Cardiac septum (tissue), 1 donor: ENCODE measurements around the gene TUB. TPM values are rescaled to one million over a fixed set of nuclear protein-coding genes. Genes with fewer than 3 reads are reported as not detected.

Experiments
- DNase-seq: peaks from one replicate; pipeline ENCODE4 v3.0.0-alpha.2; 2020; ENCODE audit warnings: low spot score
- intact Hi-C: fragments of 100-400 bp; cut with DNase I; formaldehyde crosslinking; loops from one replicate; pipeline ENCODE4 v1.14.0; 2022
- total RNA-seq: library from RNA; stranded (reverse); fragmentation: NEBNext Ultra II Directional; extraction: Animal tissue kit (Norgen Biotek cat#: 25700); gene quantifications from one replicate; pipeline ENCODE4 v1.2.1, GENCODE V29; 2021
- donor health status: DM: no; HTN: no; CAD: no.

Gene TUB
- total RNA-seq, 1 donor from 2014 or later: 12.2 TPM

GRCh38 chr11:8085011-8085645 is 4.1 kb downstream of the TUB start:
- intact Hi-C loops: no loop called here
- no peak for DNase-seq

GRCh38 chr11:8086001-8086479 is 5.0 kb downstream of the TUB start:
- intact Hi-C loops: no loop called here

GRCh38 chr11:8086571-8086970 is 5.6 kb downstream of the TUB start:
- DNase-seq: no peak
- intact Hi-C loops: no loop called here

More at GRCh38 chr11:8086001-8086479, 5.0 kb downstream of the TUB start:
- DNase-seq: no peak

GRCh38 chr11:8087185-8087584 is 6.2 kb downstream of the TUB start:
- intact Hi-C loops: no loop called here
- no peak for DNase-seq

- intact Hi-C loops: no loop called here
- DNase-seq: no peak
Measured at GRCh38 chr11:8087756-8088155, 6.7 kb downstream of the TUB start.

GRCh38 chr11:8089791-8090510 is 8.9 kb downstream of the TUB start:
- DNase-seq: peak; percentile 71
- intact Hi-C loops: loop anchor here (10.0 kb wide), 1 partner anchor 195 kb away; no protein-coding TSS in a partner anchor

GRCh38 chr11:8090756-8091155 is 9.7 kb downstream of the TUB start:
- intact Hi-C loops: loop anchor here (10.0 kb wide), 1 partner anchor 196 kb away; no protein-coding TSS in a partner anchor
- peak; percentile 57 for DNase-seq

- peak; percentile 44 for DNase-seq
Measured at GRCh38 chr11:8091721-8092120, 10.7 kb downstream of the TUB start.

GRCh38 chr11:8092587-8093424 is 11.8 kb downstream of the TUB start:
- peak; percentile 75 for DNase-seq
- intact Hi-C loops: loop anchor here (10.0 kb wide), 1 partner anchor 198 kb away; no protein-coding TSS in a partner anchor

More at GRCh38 chr11:8091721-8092120, 10.7 kb downstream of the TUB start:
- intact Hi-C loops: loop anchor here (10.0 kb wide), 1 partner anchor 197 kb away; no protein-coding TSS in a partner anchor

GRCh38 chr11:8093931-8094575 is 13.0 kb downstream of the TUB start:
- DNase-seq: peak; percentile 73
- intact Hi-C loops: loop anchor here (10.0 kb wide), 1 partner anchor 199 kb away; no protein-coding TSS in a partner anchor

GRCh38 chr11:8094656-8095055 is 13.6 kb downstream of the TUB start:
- peak; percentile 71 for DNase-seq
- intact Hi-C loops: loop anchor here (10.0 kb wide), 1 partner anchor 200 kb away; no protein-coding TSS in a partner anchor

GRCh38 chr11:8095371-8095770 is 14.4 kb downstream of the TUB start:
- intact Hi-C loops: loop anchor here (10.0 kb wide), 1 partner anchor 201 kb away; no protein-coding TSS in a partner anchor
- peak; percentile 17 for DNase-seq

- intact Hi-C loops: loop anchor here (10.0 kb wide), 1 partner anchor 201 kb away; no protein-coding TSS in a partner anchor
- DNase-seq: peak; percentile 44
Measured at GRCh38 chr11:8095806-8096522, 15.0 kb downstream of the TUB start.

- peak; percentile 36 for DNase-seq
- intact Hi-C loops: loop anchor here (10.0 kb wide), 1 partner anchor 202 kb away; no protein-coding TSS in a partner anchor
Measured at GRCh38 chr11:8096575-8096974, 15.6 kb downstream of the TUB start.

GRCh38 chr11:8097062-8097461 is 16.1 kb downstream of the TUB start:
- intact Hi-C loops: loop anchor here (10.0 kb wide), 1 partner anchor 202 kb away; no protein-coding TSS in a partner anchor
- DNase-seq: no peak

GRCh38 chr11:8097468-8097867 is 16.5 kb downstream of the TUB start:
- intact Hi-C loops: loop anchor here (10.0 kb wide), 1 partner anchor 203 kb away; no protein-coding TSS in a partner anchor
- DNase-seq: peak; percentile 50

- peak; percentile 61 for DNase-seq
- intact Hi-C loops: loop anchor here (2.0 to 10.0 kb wide), 2 partner anchors 65 to 203 kb away; no protein-coding TSS in a partner anchor
Measured at GRCh38 chr11:8097926-8098325, 16.9 kb downstream of the TUB start.

- DNase-seq: no peak
- intact Hi-C loops: loop anchor here (2.0 to 10.0 kb wide), 2 partner anchors 66 to 204 kb away; no protein-coding TSS in a partner anchor
Measured at GRCh38 chr11:8098361-8098760, 17.4 kb downstream of the TUB start.
